K562 (cell line): ENCODE results near the gene FAM3C. TPM values are rescaled to one million over a fixed set of nuclear protein-coding genes. Genes with fewer than 3 reads are reported as not detected.

Source experiments
- FOXK2 ChIP-seq, 2 experiments: fragments of 450-650 bp; IDR thresholded peaks in 1 of 2; conservative IDR thresholded peaks in 1 of 2; 2 replicates each; pipeline ENCODE4 v1.6.1; 2016; ENCODE audit warnings: low read depth in 2 of 2, mild to moderate bottlenecking in 1 of 2
- HNRNPH1 ChIP-seq: fragments of 200-400 bp; formaldehyde crosslinking; optimal IDR thresholded peaks from 2 replicates; pipeline ENCODE3; 2017; ENCODE audit warnings: low read depth, mild to moderate bottlenecking, low read length, moderate library complexity
- PHTF2 ChIP-seq: fragments of 250-450 bp; sonication (Bioruptor Pico); IDR thresholded peaks from 2 replicates; pipeline ENCODE4 v1.5.0; 2021; ENCODE audit warnings: mild to moderate bottlenecking
- polyA plus RNA-seq, 8 experiments: library from polyadenylated mRNA; depleted of rRNA in 4 of 8; stranded (reverse) in 5 of 8; unstranded in 3 of 8; fragments of >200 nt; fragmentation: Nextera tagmentation in 2 of 8; fragmentation: Illumina TruSeq in 1 of 8; extraction: Ambion mirVana in 2 of 8; extraction: Trizol in 1 of 8; gene quantifications; 2 replicates each; pipeline versions ENCODE4 v1.2.1 to v1.2.3, GENCODE V29; 2011 to 2014; ENCODE audit warnings: inconsistent platforms in 1 of 8, missing spikeins in 1 of 8
- total RNA-seq, 7 experiments: library from RNA; depleted of rRNA in 6 of 7; stranded (reverse); fragments of >200 nt in 6 of 7; fragmentation: Illumina TruSeq in 2 of 7; extraction: Trizol in 2 of 7; gene quantifications; 2 replicates each; pipeline versions ENCODE4 v1.2.1 to v1.2.3, GENCODE V29; 2011 to 2021; ENCODE audit warnings: low replicate concordance in 1 of 7
- TF ChIP-seq, protein P1 (sequence below): fragments of 200-600 bp; sonication (generic); IDR thresholded peaks from one replicate; pipeline ENCODE4 v1.6.1; 2012; ENCODE audit warnings: mild to moderate bottlenecking, low read depth, low read length, inconsistent platforms
- TF ChIP-seq, protein P2 (sequence below), 3 experiments: IDR thresholded peaks in 2 of 3; conservative IDR thresholded peaks in 1 of 3; 2 replicates each; pipeline ENCODE4 v1.5.1; 2011 to 2012; ENCODE audit warnings: low read length in 3 of 3, mild to moderate bottlenecking in 3 of 3, control low read depth in 2 of 3, improper control_type of control experiment in 1 of 3, inconsistent platforms in 1 of 3, low read depth in 1 of 3, mixed read lengths in 1 of 3, moderate library complexity in 1 of 3; ENCODE audit not compliant: insufficient read depth in 2 of 3

Gene FAM3C
- total and polyA plus RNA-seq, 9 of the 15 experiments (the other 6 are each of a cell fraction or from before 2014, with no cell fraction given), result 10.6 to 42.6 (median 30.0) TPM

DNA sequence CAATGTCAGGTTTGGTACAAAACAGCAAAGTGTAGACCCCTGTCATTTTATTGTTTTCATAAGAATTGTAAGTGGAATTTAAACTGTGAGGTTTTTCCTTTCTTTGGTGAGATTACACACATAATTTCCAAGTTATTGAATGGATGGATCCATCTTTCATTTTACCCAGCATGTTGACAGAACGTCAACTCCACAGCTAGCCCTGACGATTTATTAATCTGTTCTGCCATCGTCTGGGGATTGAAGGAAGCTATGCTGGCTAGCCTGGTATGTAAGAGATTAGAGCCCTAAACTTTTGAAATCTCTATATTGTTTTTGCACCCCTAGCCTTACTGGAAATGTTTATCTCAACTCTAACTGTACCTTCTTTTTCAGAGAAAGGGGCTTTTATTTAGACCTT, 58.7 kb downstream of the FAM3C start (continued):
- TF ChIP-seq, protein P1, sequence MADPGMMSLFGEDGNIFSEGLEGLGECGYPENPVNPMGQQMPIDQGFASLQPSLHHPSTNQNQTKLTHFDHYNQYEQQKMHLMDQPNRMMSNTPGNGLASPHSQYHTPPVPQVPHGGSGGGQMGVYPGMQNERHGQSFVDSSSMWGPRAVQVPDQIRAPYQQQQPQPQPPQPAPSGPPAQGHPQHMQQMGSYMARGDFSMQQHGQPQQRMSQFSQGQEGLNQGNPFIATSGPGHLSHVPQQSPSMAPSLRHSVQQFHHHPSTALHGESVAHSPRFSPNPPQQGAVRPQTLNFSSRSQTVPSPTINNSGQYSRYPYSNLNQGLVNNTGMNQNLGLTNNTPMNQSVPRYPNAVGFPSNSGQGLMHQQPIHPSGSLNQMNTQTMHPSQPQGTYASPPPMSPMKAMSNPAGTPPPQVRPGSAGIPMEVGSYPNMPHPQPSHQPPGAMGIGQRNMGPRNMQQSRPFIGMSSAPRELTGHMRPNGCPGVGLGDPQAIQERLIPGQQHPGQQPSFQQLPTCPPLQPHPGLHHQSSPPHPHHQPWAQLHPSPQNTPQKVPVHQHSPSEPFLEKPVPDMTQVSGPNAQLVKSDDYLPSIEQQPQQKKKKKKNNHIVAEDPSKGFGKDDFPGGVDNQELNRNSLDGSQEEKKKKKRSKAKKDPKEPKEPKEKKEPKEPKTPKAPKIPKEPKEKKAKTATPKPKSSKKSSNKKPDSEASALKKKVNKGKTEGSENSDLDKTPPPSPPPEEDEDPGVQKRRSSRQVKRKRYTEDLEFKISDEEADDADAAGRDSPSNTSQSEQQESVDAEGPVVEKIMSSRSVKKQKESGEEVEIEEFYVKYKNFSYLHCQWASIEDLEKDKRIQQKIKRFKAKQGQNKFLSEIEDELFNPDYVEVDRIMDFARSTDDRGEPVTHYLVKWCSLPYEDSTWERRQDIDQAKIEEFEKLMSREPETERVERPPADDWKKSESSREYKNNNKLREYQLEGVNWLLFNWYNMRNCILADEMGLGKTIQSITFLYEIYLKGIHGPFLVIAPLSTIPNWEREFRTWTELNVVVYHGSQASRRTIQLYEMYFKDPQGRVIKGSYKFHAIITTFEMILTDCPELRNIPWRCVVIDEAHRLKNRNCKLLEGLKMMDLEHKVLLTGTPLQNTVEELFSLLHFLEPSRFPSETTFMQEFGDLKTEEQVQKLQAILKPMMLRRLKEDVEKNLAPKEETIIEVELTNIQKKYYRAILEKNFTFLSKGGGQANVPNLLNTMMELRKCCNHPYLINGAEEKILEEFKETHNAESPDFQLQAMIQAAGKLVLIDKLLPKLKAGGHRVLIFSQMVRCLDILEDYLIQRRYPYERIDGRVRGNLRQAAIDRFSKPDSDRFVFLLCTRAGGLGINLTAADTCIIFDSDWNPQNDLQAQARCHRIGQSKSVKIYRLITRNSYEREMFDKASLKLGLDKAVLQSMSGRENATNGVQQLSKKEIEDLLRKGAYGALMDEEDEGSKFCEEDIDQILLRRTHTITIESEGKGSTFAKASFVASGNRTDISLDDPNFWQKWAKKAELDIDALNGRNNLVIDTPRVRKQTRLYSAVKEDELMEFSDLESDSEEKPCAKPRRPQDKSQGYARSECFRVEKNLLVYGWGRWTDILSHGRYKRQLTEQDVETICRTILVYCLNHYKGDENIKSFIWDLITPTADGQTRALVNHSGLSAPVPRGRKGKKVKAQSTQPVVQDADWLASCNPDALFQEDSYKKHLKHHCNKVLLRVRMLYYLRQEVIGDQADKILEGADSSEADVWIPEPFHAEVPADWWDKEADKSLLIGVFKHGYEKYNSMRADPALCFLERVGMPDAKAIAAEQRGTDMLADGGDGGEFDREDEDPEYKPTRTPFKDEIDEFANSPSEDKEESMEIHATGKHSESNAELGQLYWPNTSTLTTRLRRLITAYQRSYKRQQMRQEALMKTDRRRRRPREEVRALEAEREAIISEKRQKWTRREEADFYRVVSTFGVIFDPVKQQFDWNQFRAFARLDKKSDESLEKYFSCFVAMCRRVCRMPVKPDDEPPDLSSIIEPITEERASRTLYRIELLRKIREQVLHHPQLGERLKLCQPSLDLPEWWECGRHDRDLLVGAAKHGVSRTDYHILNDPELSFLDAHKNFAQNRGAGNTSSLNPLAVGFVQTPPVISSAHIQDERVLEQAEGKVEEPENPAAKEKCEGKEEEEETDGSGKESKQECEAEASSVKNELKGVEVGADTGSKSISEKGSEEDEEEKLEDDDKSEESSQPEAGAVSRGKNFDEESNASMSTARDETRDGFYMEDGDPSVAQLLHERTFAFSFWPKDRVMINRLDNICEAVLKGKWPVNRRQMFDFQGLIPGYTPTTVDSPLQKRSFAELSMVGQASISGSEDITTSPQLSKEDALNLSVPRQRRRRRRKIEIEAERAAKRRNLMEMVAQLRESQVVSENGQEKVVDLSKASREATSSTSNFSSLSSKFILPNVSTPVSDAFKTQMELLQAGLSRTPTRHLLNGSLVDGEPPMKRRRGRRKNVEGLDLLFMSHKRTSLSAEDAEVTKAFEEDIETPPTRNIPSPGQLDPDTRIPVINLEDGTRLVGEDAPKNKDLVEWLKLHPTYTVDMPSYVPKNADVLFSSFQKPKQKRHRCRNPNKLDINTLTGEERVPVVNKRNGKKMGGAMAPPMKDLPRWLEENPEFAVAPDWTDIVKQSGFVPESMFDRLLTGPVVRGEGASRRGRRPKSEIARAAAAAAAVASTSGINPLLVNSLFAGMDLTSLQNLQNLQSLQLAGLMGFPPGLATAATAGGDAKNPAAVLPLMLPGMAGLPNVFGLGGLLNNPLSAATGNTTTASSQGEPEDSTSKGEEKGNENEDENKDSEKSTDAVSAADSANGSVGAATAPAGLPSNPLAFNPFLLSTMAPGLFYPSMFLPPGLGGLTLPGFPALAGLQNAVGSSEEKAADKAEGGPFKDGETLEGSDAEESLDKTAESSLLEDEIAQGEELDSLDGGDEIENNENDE, result no peak
- no peak for TF ChIP-seq HNRNPH1
- peak; percentile 79 to 85; a peak in 3 of 4 replicates for TF ChIP-seq FOXK2 (conservative IDR thresholded peaks at IDR 0.05 in 1 of 2, IDR thresholded peaks at IDR 0.05 in 1 of 2; ENCODE audit: low read depth in 2 of 2)
- TF ChIP-seq, protein P2, sequence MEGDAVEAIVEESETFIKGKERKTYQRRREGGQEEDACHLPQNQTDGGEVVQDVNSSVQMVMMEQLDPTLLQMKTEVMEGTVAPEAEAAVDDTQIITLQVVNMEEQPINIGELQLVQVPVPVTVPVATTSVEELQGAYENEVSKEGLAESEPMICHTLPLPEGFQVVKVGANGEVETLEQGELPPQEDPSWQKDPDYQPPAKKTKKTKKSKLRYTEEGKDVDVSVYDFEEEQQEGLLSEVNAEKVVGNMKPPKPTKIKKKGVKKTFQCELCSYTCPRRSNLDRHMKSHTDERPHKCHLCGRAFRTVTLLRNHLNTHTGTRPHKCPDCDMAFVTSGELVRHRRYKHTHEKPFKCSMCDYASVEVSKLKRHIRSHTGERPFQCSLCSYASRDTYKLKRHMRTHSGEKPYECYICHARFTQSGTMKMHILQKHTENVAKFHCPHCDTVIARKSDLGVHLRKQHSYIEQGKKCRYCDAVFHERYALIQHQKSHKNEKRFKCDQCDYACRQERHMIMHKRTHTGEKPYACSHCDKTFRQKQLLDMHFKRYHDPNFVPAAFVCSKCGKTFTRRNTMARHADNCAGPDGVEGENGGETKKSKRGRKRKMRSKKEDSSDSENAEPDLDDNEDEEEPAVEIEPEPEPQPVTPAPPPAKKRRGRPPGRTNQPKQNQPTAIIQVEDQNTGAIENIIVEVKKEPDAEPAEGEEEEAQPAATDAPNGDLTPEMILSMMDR (IDR thresholded peaks at IDR 0.05 in 2 of 3, conservative IDR thresholded peaks at IDR 0.05 in 1 of 3; ENCODE audit: insufficient read depth in 2 of 3, low read depth in 1 of 3, low read length in 3 of 3), result peak; percentile 43 to 73 (median 68); a peak in 5 of 6 replicates
- no peak for TF ChIP-seq PHTF2 (CRISPR knock-in tag)
